WTC11 (cell line): Measurements from ENCODE around the gene RASGRP2. TPM values are rescaled to one million over a fixed set of nuclear protein-coding genes. Genes with fewer than 3 reads are reported as not detected.

Experiments used
- ATAC-seq: fragments of 200-7000 bp; cut with Tn5 transposase; 2 replicates; pipeline ENCODE4 v1.10.0; 2021; ENCODE audit warnings: mild to moderate bottlenecking, moderate library complexity
- CTCF ChIA-PET: fragments of 300-600 bp; sonication (Branson Sonifier 250); formaldehyde crosslinking; loops from one replicate; lab custom pipeline; 2021; ENCODE audit warnings: antibody characterized with exemption; lab: Charles Lee
- POLR2A ChIA-PET: fragments of 350-600 bp; sonication (Branson Sonifier 250); formaldehyde crosslinking; loops from one replicate; lab custom pipeline; 2021; ENCODE audit warnings: antibody characterized with exemption; lab: Charles Lee
- DNase-seq: peaks from one replicate; pipeline ENCODE4 v3.0.0; 2021; ENCODE audit warnings: low spot score
- H3K27ac Mint-ChIP-seq: 2 replicates; pipeline ENCODE4 v1.8.0; 2021; ENCODE audit warnings: mixed read lengths
- H3K27me3 Mint-ChIP-seq: 2 replicates; pipeline ENCODE4 v1.8.0; 2021; ENCODE audit warnings: low read depth, mild to moderate bottlenecking, moderate library complexity, mixed read lengths
- H3K36me3 Mint-ChIP-seq: 2 replicates; pipeline ENCODE4 v1.8.0; 2021; ENCODE audit warnings: mixed read lengths
- H3K4me1 Mint-ChIP-seq: 2 replicates; pipeline ENCODE4 v1.8.0; 2022; ENCODE audit warnings: mixed read lengths
- H3K4me3 Mint-ChIP-seq: 2 replicates; pipeline ENCODE4 v1.8.0; 2021; ENCODE audit warnings: mild to moderate bottlenecking, moderate library complexity, mixed read lengths
- H3K9me3 Mint-ChIP-seq: 2 replicates; pipeline ENCODE4 v1.8.0; 2021; ENCODE audit warnings: mixed read lengths
- AFF4 ChIP-seq: sonication (generic); formaldehyde crosslinking; IDR thresholded peaks from 2 replicates; pipeline ENCODE4 v1.8.1; 2023; ENCODE audit warnings: mild to moderate bottlenecking, missing genetic modification reagents, borderline replicate concordance
- AR ChIP-seq: fragments of 250-450 bp; sonication (Bioruptor Pico); IDR thresholded peaks from 2 replicates; pipeline ENCODE4 v1.9.0; 2021; ENCODE audit warnings: mild to moderate bottlenecking
- ATF3 ChIP-seq: sonication (generic); formaldehyde crosslinking; conservative IDR thresholded peaks from 2 replicates; pipeline ENCODE4 v1.8.1; 2022; ENCODE audit warnings: mild to moderate bottlenecking, missing genetic modification reagents
- E2F1 ChIP-seq: sonication (generic); formaldehyde crosslinking; IDR thresholded peaks from 2 replicates; pipeline ENCODE4 v1.8.0; 2022; ENCODE audit warnings: mild to moderate bottlenecking, missing genetic modification reagents
- EMX1 ChIP-seq: fragments of 250-450 bp; sonication (Bioruptor Pico); IDR thresholded peaks from 2 replicates; pipeline ENCODE4 v1.8.0; 2021; ENCODE audit warnings: mild to moderate bottlenecking
- ETV6 ChIP-seq: sonication (generic); formaldehyde crosslinking; IDR thresholded peaks from 2 replicates; pipeline ENCODE4 v1.8.1; 2022; ENCODE audit warnings: mild to moderate bottlenecking, missing genetic modification reagents
- GRHL2 ChIP-seq: fragments of 250-450 bp; sonication (Bioruptor Pico); IDR thresholded peaks from 2 replicates; pipeline ENCODE4 v1.8.0; 2022; ENCODE audit warnings: mild to moderate bottlenecking, moderate library complexity; ENCODE audit not compliant: insufficient replicate concordance, severe bottlenecking
- MLX ChIP-seq: sonication (generic); formaldehyde crosslinking; IDR thresholded peaks from 2 replicates; pipeline ENCODE4 v1.8.1; 2023; ENCODE audit warnings: mild to moderate bottlenecking, missing genetic modification reagents, moderate library complexity
- MXD4 ChIP-seq: fragments of 250-450 bp; sonication (Bioruptor Pico); IDR thresholded peaks from 2 replicates; pipeline ENCODE4 v1.8.0; 2021; ENCODE audit warnings: mild to moderate bottlenecking, moderate library complexity, borderline replicate concordance
- NFATC4 ChIP-seq: fragments of 250-450 bp; sonication (Bioruptor Pico); IDR thresholded peaks from 2 replicates; pipeline ENCODE4 v1.9.0; 2021; ENCODE audit warnings: mild to moderate bottlenecking
- NFE2L1 ChIP-seq: sonication (generic); formaldehyde crosslinking; IDR thresholded peaks from 2 replicates; pipeline ENCODE4 v1.8.1; 2023; ENCODE audit warnings: missing genetic modification reagents
- SP1 ChIP-seq: sonication (generic); formaldehyde crosslinking; conservative IDR thresholded peaks from 2 replicates; pipeline ENCODE4 v1.8.1; 2022; ENCODE audit warnings: missing genetic modification reagents
- ZNF396 ChIP-seq: fragments of 250-450 bp; sonication (Bioruptor Pico); IDR thresholded peaks from 2 replicates; pipeline ENCODE4 v1.8.0; 2021; ENCODE audit warnings: mild to moderate bottlenecking, moderate library complexity, borderline replicate concordance
- ZNF532 ChIP-seq: fragments of 250-450 bp; sonication (Bioruptor Pico); IDR thresholded peaks from 2 replicates; pipeline ENCODE4 v1.9.0; 2021; ENCODE audit warnings: mild to moderate bottlenecking, borderline replicate concordance
- total RNA-seq: library from RNA; stranded (reverse); gene quantifications from 3 replicates; pipeline ENCODE4 v1.2.3, GENCODE V29; 2021

Gene RASGRP2
- total RNA-seq, 1 experiment from 2014 or later, result 31.9 TPM

GRCh38 chr11:64715110-64715509 is 28.8 kb downstream of the RASGRP2 start:
- ATAC-seq (no peak), DNase-seq (no peak)
- no peak for TF ChIP-seq ZNF532 (CRISPR knock-in tag)
- no peak for TF ChIP-seq MLX (CRISPR knock-in tag)
- no peak for TF ChIP-seq ETV6 (CRISPR knock-in tag)
- no peak for TF ChIP-seq NFATC4 (CRISPR knock-in tag)
- TF ChIP-seq AR (CRISPR knock-in tag), result no peak
- no peak for TF ChIP-seq ATF3
- no peak for TF ChIP-seq EMX1 (CRISPR knock-in tag)
- TF ChIP-seq ZNF396 (CRISPR knock-in tag), result no peak
- TF ChIP-seq GRHL2 (CRISPR knock-in tag), result no peak
- H3K27me3 Mint-ChIP-seq, result peaks cover 82% of the 10 kb centered on the region
- ChIA-PET POLR2A (interaction anchor here (0.6 kb wide), 1 partner anchor 19 kb away, joined by 5 read pairs; no protein-coding TSS in a partner anchor), CTCF (interaction anchor here (0.8 to 6.0 kb wide), 11 partner anchors 10 to 266 kb away, joined by 3 to 56 read pairs (median 7); partner anchors contain the start of genes RASGRP2 and SF1)
- no peak overlapping the region for H3K4me3 Mint-ChIP-seq
- H3K9me3 Mint-ChIP-seq, result no peaks in the 10 kb centered on the region
- peaks cover 53% of the 10 kb centered on the region for H3K4me1 Mint-ChIP-seq
- no peaks in the 10 kb centered on the region for H3K36me3 Mint-ChIP-seq
- no peak overlapping the region for H3K27ac Mint-ChIP-seq

GRCh38 chr11:64714666-64715065 is 29.3 kb downstream of the RASGRP2 start:
- Mint-ChIP-seq H3K27ac (no peak overlapping the region), H3K27me3 (peaks cover 81% of the 10 kb centered on the region), H3K4me1 (peaks cover 54% of the 10 kb centered on the region), H3K4me3 (peak overlapping the region; percentile 62), H3K36me3 (no peaks in the 10 kb centered on the region), H3K9me3 (no peaks in the 10 kb centered on the region)
- no peak for DNase-seq
- ChIA-PET POLR2A (interaction anchor here (0.9 kb wide), 1 partner anchor 28 kb away, joined by 3 read pairs; no protein-coding TSS in a partner anchor), CTCF (interaction anchor here (1.2 to 6.0 kb wide), 7 partner anchors 10 to 64 kb away, joined by 3 to 56 read pairs (median 7); partner anchors contain the start of gene RASGRP2)
- no peak for ATAC-seq
- TF ChIP-seq MXD4 (CRISPR knock-in tag) (no peak), AFF4 (CRISPR knock-in tag) (no peak), SP1 (CRISPR knock-in tag) (no peak), E2F1 (CRISPR knock-in tag) (no peak), NFE2L1 (no peak), GRHL2 (CRISPR knock-in tag) (no peak)
